Germinal center (tissue), 1 donor: ENCODE data around the gene CD300H.

Source experiments
- DNase-seq: peaks from one replicate; pipeline ENCODE4 v3.0.0; 2012; ENCODE audit warnings: mixed read lengths, low spot score

The CD300H gene

GRCh38 chr17:74567397-74567796 is at the start of gene CD300H:
Gene CD300H (minus strand): TSS chr17:74567509.
- DNase-seq: no peak

DNA sequence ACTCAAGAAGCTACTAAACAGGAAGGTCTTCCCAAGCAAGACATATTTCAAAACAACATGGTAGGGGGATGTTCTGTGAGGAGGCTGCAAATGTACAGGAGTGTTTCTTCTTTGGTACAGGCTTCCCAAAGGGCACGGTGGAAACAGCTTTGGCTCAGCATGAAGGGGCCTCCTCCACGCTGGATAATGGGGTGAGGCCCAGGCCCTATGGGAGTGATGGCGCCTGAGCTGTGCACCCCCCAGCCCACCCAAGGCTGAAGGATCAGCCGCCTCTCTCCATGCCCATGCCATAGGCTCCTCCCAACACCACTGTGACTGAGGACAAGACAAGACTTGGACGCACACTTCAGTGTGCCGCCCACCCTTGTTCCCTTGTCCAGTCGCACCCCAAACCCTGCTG is 49.4 kb upstream of the CD300H start:
- no peak for DNase-seq

GRCh38 chr17:74612046-74612445 is 44.7 kb upstream of the CD300H start:
- no peak for DNase-seq

DNA sequence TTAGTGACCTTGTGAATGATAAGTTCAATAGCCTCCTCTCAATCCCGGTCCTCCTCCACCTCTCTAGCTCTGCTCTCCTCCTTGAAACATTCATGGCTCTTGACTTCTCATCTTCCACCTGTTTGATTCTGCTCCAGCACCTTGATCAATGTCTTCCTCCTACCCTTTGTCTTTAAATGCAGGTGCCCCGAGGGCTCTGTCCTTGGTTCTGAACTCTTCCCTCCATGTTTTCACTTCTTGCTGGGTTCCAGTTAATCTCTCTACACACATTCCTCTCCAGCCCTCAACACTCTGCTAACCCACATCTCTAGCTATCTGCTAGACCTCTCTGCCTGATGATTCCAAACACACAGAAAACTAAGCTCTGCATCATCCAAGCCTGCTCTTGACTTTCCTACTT is 42.8 kb upstream of the CD300H start:
- DNase-seq: no peak

- DNase-seq: no peak
These were observed 41.2 kb upstream of the CD300H start for GRCh38 chr17:74608511-74608910.

DNA sequence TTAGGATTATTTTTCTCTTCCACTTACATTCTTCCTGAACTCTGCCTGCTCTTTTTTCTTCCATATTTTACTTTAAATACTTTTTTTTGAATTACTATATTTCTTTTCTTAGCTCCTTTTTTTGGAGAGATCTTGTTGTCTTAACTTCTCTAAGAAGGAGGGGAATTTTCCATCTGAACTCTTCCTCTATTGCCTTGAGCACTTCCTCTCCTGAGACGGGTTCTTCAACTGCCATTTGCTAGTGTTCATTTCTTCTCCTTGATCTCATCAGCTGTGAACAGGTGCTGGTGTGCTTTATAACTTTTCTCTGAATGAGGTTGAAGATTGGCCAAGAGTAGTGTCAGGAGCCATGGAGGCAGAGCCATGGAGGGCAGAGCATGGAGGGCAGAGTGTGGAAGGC is 39.9 kb upstream of the CD300H start:
- no peak for DNase-seq

- no peak for DNase-seq
These were observed 38.7 kb upstream of the CD300H start for GRCh38 chr17:74606050-74606449.

DNA sequence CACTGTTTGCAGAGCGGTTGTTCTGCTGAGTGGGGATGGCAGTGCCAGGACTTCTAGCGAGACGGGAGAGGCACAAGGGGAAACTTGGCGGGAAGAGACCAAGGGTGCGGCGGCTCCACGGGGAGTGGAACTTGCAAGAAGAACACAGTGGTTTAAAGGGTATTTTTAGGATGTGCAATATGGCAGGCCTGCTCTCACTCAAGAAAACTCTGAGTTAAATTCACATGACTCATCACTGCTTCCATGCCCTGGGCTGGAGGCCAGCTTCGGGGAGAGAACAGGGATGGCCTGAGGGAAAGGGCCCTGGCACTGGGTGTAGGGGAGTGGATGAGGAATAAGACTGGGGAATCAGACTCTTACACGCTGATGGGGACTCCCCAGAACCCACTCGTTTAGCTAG is 38.1 kb upstream of the CD300H start:
- DNase-seq: no peak

GRCh38 chr17:74604761-74605160 is 37.5 kb upstream of the CD300H start:
- DNase-seq: no peak

- DNase-seq: no peak
These were observed 36.9 kb upstream of the CD300H start for GRCh38 chr17:74604200-74604599.

GRCh38 chr17:74603746-74604145 is 36.4 kb upstream of the CD300H start:
- no peak for DNase-seq

DNA sequence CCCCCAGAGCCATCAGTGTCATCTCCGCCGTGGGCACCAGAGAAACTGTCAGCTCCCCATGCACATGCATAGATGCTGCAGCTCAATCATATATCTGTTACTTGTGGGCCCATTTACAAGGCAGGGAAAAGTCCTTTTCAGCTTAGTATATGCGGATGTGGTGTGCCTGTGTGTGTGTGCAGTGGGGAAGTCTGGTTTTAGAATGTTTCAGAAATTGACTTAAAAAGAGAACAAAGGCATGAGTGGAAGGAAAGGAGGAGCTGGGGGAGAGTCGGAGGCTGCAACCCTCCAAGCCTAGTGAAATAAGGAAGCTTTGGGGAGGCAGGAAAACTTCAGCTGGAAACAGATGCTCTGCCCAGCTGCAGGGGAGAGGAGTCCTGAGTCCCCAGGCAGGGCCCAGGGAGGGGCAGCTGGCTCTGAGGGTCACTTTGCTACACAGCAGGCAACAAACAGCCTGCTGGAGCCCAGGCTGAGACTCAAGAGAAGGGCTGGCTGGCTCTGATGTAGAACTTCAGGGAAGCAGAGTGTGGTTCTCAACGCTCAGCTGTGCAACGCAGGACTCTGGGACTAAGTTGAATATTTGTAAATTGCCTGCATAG is 35.8 kb upstream of the CD300H start:
- no peak for DNase-seq

GRCh38 chr17:74601944-74602572 is 34.7 kb upstream of the CD300H start:
- no peak for DNase-seq

DNA sequence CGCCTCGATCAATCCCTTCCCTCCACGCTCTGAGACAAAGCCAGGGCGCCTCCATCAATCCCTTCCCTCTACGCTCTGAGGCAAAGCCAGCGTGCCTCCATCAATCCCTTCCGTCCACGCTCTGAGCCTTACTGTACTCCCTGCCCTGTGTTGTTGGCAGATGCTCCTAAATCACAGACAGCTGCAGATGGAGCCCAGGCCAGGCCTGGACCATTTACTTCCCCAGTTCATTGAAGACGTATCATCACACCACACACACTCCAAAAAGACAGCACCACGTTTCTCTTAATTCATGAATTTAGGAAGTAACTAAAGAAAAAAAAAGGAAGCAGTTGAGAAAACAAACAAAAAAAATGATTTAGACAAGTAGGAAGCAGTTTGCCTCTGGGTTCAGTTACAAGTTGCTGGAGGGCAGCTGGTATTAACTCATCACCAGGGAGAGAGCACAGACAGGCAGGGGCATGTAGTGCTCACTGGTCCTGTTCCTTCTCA is 32.2 kb upstream of the CD300H start:
- DNase-seq: no peak

DNA sequence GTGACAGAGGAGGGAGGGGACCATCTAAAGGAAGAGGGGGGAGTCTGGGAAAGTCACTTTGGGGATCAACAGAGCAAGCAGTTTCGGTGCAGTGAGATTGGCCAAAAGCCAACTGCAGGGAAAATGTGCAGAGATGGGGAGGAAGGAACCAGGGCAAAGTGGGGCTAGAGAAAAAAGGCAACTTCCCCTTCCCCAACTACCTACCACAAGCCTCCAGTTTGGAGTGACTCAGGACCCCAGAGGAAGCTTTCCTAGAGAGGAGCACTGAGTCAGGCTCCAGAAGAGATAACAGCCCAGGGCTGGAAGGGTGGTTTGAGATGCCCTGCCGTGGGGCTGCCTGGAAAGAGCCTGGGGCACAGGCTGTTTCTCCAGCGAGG is 31.7 kb upstream of the CD300H start:
- DNase-seq: no peak

DNA sequence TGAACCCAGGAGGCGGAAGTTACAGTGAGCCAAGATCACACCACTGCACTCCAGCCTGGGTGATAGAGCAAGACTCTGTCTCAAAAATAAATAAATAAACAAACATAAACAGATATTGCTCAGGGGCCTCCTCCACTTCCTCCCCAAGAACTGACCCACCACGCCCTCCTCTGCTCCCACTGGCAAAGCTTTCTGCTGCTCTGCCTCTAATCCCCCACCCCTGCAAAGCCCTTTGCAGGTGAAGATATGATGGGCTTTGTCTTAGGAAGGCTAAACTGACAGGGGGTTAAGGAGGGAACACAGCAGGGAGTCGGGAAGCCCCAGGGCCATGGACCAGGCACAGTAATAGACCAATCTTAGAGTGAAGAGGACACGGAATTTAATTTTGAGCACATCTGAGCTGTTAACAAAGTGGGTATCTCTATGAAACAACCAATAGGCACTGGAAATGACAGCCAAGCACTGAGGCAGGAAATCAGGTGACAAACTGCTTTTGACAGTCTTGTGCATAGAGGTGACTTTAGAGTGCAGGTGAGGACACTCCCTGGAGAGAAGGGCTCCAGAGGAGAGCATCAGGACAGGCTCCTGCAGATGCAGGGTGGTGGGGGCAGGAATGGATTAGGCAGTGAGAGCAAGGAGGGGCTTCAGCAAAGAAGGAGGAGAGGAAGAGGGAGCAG is 31.2 kb upstream of the CD300H start:
- no peak for DNase-seq

DNA sequence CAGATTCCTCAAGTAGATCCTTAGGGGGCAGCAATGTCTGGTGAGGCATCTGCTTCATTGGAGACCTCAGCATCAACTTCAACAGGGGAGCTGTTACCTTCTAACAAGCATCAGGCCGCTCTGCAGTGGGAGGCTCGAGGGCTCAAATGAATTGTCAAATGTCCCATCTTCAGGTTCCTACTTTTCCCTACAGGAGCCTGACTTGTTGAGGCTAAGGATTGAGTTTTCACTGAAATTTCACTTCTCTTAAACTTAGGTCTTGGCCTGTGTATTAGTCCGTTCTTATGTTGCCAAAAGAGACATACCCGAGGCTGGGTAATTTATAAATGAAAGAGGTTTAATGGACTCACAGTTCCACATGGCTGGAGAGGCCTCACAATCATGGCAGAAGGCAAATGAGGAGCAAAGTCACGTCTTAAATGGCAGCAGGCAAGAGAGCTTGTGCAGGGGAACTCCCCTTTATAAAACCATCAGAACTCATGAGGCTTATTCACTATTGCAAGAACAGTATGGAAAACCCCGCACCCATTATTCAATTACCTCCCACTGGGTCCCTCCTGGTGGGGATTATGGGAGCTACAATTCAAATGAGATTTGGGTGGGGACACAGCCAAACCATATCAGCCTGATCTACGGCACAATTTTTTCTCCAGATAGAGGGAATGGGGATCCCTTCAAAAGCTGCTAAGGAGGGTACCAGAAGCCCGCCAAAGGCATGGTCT is 29.9 kb upstream of the CD300H start:
- no peak for DNase-seq

DNA sequence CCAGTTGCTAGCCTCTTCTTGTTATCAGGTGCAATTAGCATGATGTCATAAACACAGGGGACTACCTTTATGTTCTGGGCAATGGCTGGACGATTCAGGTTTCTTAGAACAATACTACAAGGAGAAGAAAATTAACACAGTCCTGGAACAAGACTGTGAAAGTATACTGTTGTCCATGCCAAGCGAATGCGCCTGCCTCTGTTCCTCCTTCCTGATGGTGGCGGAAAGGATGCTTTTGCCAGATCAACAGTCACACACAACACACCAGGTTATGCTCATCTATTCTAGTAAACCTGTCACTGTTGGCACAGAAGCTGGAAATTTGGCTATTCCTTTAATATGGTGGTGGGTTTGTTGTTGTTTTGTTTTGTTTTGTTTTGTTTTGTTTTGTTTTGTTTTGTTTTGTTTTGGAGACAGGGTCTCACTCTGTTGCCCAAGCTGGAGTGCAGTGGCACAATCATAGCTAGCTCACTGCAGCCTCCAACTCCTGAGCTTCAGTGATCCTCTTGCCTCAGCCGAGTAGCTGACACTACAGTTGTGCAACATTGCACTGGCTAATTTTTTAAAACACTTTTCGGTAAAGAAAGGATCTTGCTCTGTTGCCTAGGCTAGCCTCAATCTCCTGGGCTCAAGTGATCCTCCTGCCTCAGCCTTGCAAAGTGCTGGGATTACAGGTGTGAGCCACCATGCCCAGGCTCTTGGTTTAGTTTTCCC is 27.9 kb upstream of the CD300H start:
- no peak for DNase-seq

DNA sequence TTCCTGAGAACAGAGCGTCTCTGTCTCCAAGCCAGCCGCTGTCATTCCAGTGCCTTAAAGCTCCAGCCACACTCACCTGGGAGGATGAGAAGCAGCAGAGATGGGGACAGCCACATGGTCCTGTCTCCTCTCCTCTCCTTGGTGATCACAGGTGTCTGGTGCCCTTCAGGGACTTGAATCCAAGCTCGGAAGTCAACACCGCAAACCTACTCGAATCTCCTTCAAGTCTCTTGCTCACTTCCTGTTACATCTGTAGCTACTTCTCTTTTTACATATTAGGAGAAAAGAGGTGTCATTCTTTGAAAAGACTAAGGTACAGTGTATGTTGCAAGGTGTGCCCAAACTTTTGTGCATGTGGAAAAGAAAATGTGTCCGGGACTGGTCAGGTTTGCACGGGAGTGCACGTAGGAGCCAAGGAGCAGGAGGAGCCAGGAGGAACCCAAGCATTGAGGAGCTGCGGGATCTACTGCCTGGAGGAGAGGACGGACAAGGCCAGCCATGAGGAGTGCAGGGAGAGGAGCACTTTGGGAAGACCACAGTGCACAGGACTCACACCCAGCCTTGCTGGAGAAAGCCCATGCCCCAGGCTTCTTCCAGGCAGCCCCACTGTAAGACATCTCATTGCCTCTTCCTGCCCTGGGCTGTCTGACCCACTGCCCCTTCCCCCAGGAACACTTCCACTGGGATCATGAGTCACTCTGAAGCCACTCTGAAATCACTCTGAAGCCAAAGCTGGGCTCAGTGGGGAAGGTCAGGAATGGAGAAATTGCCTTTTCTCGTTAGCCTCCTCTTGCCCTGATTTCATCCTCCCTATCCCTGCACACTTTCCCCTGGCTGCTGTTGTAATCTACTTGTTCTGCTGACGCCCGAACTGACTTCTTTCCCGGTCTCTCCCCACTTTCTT is 25.0 kb upstream of the CD300H start, which contains the start of gene CD300LD:
Gene CD300LD (minus strand): TSS at position 197 of the 904 bp plus-strand sequence. CDS start 81 bp downstream, at position 116.
- no peak for DNase-seq

GRCh38 chr17:74591503-74591902 is 24.2 kb upstream of the CD300H start:
- DNase-seq: no peak

DNA sequence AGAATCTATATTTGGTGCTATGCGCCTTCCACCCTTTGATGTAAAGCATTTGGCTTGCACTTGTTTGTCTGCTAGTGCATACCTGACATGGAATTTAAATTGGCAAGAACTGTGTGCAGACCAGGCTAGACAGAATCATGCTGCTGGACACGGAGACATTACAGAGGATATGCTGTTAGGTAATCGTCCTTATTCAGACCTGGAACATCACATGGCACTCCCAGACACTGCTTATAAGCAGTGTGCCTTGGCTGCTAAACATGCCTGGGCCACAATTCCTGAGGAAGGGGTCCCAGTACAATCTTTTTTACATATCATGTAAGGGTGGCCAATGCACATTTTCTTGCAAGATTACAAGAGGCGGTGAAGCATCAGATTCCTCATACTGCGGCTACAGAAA is 18.4 kb upstream of the CD300H start:
- DNase-seq: no peak
